RPMI8226 (cell line): ENCODE measurements around the gene NFE2L3.
A peak's percentile ranks its signal among the peaks of the same experiment; 100 is the strongest.
"Not testable (repeated sequence)": the region's sequence is repeated elsewhere in the genome, so short reads cannot be mapped to it uniquely, and the experiment has no call there.

Experiments
- DNase-seq: peaks from one replicate; pipeline ENCODE4 v3.0.0-alpha.2; 2015

The NFE2L3 gene

GRCh38 chr7:26151953-26152781, at the start of gene NFE2L3:
Gene NFE2L3, plus strand, starts transcription at chr7:26152198. Its CDS starts 301 bp downstream, at chr7:26152499.
- DNase-seq, result peak; percentile 95

- DNase-seq, result no peak
Measured at GRCh38 chr7:26103596-26103995, 48.4 kb upstream of the NFE2L3 start.

GRCh38 chr7:26105236-26105635, 46.8 kb upstream of the NFE2L3 start:
- DNase-seq, result no peak

GRCh38 chr7:26105931-26106330, 46.1 kb upstream of the NFE2L3 start:
- no peak for DNase-seq

- no peak for DNase-seq
Measured at GRCh38 chr7:26112203-26112740, 39.7 kb upstream of the NFE2L3 start.

GRCh38 chr7:26115650-26116049, 36.3 kb upstream of the NFE2L3 start:
- no peak for DNase-seq

- peak; percentile 39 for DNase-seq
Measured at GRCh38 chr7:26117142-26117807, 34.7 kb upstream of the NFE2L3 start.

- no peak for DNase-seq
Measured at GRCh38 chr7:26117970-26118369, 34.0 kb upstream of the NFE2L3 start.

GRCh38 chr7:26122745-26123144, 29.3 kb upstream of the NFE2L3 start:
- DNase-seq, result no peak

- not testable (repeated sequence) for DNase-seq
Measured at GRCh38 chr7:26124775-26125174, 27.2 kb upstream of the NFE2L3 start.

- DNase-seq, result peak; percentile 44
Measured at GRCh38 chr7:26127411-26127810, 24.6 kb upstream of the NFE2L3 start.

GRCh38 chr7:26131056-26131589, 20.9 kb upstream of the NFE2L3 start:
- no peak for DNase-seq

GRCh38 chr7:26135076-26135475, 16.9 kb upstream of the NFE2L3 start:
- DNase-seq, result no peak

GRCh38 chr7:26135551-26135950, 16.4 kb upstream of the NFE2L3 start:
- DNase-seq, result no peak

GRCh38 chr7:26136831-26137230, 15.2 kb upstream of the NFE2L3 start:
- DNase-seq, result no peak

- DNase-seq, result no peak
Measured at GRCh38 chr7:26140380-26140779, 11.6 kb upstream of the NFE2L3 start.

- no peak for DNase-seq
Measured at GRCh38 chr7:26141077-26141476, 10.9 kb upstream of the NFE2L3 start.

- DNase-seq, result no peak
Measured at GRCh38 chr7:26143298-26144048, 8.5 kb upstream of the NFE2L3 start.

GRCh38 chr7:26144184-26145080, 7.6 kb upstream of the NFE2L3 start:
- no peak for DNase-seq

- DNase-seq, result no peak
Measured at GRCh38 chr7:26145238-26145637, 6.8 kb upstream of the NFE2L3 start.

- DNase-seq, result no peak
Measured at GRCh38 chr7:26147030-26147429, 5.0 kb upstream of the NFE2L3 start.
